H1 (cell line): ENCODE measurements around the gene AGBL4. TPM values are rescaled to one million over a fixed set of nuclear protein-coding genes. Genes with fewer than 3 reads are reported as not detected.

ENCODE experiments used
- CTCF ChIA-PET: fragments of 300-600 bp; sonication (Branson Sonifier 250); formaldehyde crosslinking; loops from one replicate; lab custom pipeline; 2021; ENCODE audit not compliant: partially characterized antibody; lab: Charles Lee
- POLR2A ChIA-PET: fragments of 300-600 bp; sonication (Branson Sonifier 250); formaldehyde crosslinking; loops from one replicate; lab custom pipeline; 2021; ENCODE audit warnings: inconsistent platforms; ENCODE audit not compliant: partially characterized antibody; lab: Charles Lee
- DNase-seq, 2 experiments: peaks; one replicate each; pipeline versions ENCODE4 v3.0.0 to v3.0.0-alpha.2; 2010 to 2022; ENCODE audit warnings: low spot score in 2 of 2, low read depth in 1 of 2, mixed read lengths in 1 of 2
- FAIRE-seq: peaks from 2 replicates; lab custom pipeline; 2011; peaks lifted over from hg19 to GRCh38; lab: Jason Lieb, UNC
- H2AFZ ChIP-seq: 2 replicates; pipeline ENCODE4 v1.8.1; 2012; ENCODE audit warnings: low read length, inconsistent platforms
- H2AK5ac ChIP-seq: 2 replicates; pipeline ENCODE4 v1.6.1; 2013; ENCODE audit warnings: low read depth, low read length
- H2BK120ac ChIP-seq: replicated peaks from 2 replicates; pipeline ENCODE3; 2013; ENCODE audit warnings: low read depth, low read length, inconsistent platforms
- H2BK12ac ChIP-seq: 2 replicates; pipeline ENCODE4 v1.6.1; 2013; ENCODE audit warnings: low read depth, low read length
- H2BK15ac ChIP-seq: 2 replicates; pipeline ENCODE4 v1.6.1; 2013; ENCODE audit warnings: low read length
- H2BK20ac ChIP-seq: 2 replicates; pipeline ENCODE4 v1.6.1; 2013; ENCODE audit warnings: low read length
- H2BK5ac ChIP-seq: 2 replicates; pipeline ENCODE4 v1.6.1; 2013; ENCODE audit warnings: low read depth, low read length
- H3K14ac ChIP-seq: 2 replicates; pipeline ENCODE4 v1.6.1; 2013; ENCODE audit warnings: inconsistent platforms; ENCODE audit not compliant: insufficient read length
- H3K18ac ChIP-seq: 2 replicates; pipeline ENCODE4 v1.6.1; 2013; ENCODE audit warnings: low read length; ENCODE audit errors: extremely low read depth
- H3K23ac ChIP-seq: 2 replicates; pipeline ENCODE4 v1.6.1; 2013; ENCODE audit warnings: inconsistent platforms; ENCODE audit not compliant: insufficient read length
- H3K23me2 ChIP-seq: 2 replicates; pipeline ENCODE4 v1.6.1; 2013; ENCODE audit warnings: low read depth, low read length
- H3K27ac ChIP-seq: 2 replicates; pipeline ENCODE4 v1.6.1; 2011; ENCODE audit warnings: low read depth, low read length, inconsistent platforms
- H3K27me3 ChIP-seq, 4 experiments: replicated peaks in 1 of 4; 1 replicate in 1 of 4; 2 replicates in 3 of 4; pipeline versions ENCODE4 v1.6.1 to v1.8.1; 2011 to 2013; ENCODE audit warnings: low read length in 3 of 4, mild to moderate bottlenecking in 3 of 4, inconsistent platforms in 2 of 4, mixed read lengths in 2 of 4, moderate library complexity in 1 of 4; ENCODE audit not compliant: control insufficient read depth in 3 of 4, insufficient read depth in 3 of 4; ENCODE audit errors: extremely low read depth in 1 of 4
- H3K36me3 ChIP-seq, 4 experiments: 2 replicates each; pipeline versions ENCODE4 v1.6.1 to v1.8.1; 2011 to 2013; ENCODE audit warnings: mild to moderate bottlenecking in 4 of 4, low read length in 3 of 4, moderate library complexity in 2 of 4, control low read depth in 1 of 4, inconsistent platforms in 1 of 4; ENCODE audit not compliant: insufficient read depth in 4 of 4, control insufficient read depth in 2 of 4
- H3K4ac ChIP-seq: replicated peaks from 2 replicates; pipeline ENCODE3; 2013; ENCODE audit warnings: low read length, low read depth, mixed read lengths, inconsistent platforms; ENCODE audit not compliant: insufficient read length
- H3K4me1 ChIP-seq, 4 experiments: replicated peaks in 1 of 4; 1 replicate in 1 of 4; 2 replicates in 3 of 4; pipeline versions ENCODE4 v1.6.1 to v1.8.1; 2011 to 2013; ENCODE audit warnings: low read length in 3 of 4, inconsistent platforms in 2 of 4, mixed read lengths in 1 of 4; ENCODE audit not compliant: insufficient read depth in 4 of 4, control insufficient read depth in 3 of 4
- H3K4me2 ChIP-seq, 2 experiments: 2 replicates each; pipeline versions ENCODE4 v1.6.1 to v1.8.1; 2011 to 2013; ENCODE audit warnings: low read depth in 2 of 2, low read length in 2 of 2, control low read depth in 1 of 2, inconsistent platforms in 1 of 2, mild to moderate bottlenecking in 1 of 2; ENCODE audit not compliant: insufficient read depth in 1 of 2
- H3K4me3 ChIP-seq, 4 experiments: fragments of 200-600, 300-600 bp in 1 of 4; sonication (generic), shearing (Covaris generic), sonication (Bioruptor Twin) in 1 of 4; 2 replicates each; pipeline versions ENCODE4 v1.5.1 to v1.8.1; 2011 to 2016; ENCODE audit warnings: low read length in 4 of 4, low read depth in 3 of 4, control low read depth in 2 of 4, inconsistent platforms in 2 of 4, mild to moderate bottlenecking in 2 of 4, mixed read lengths in 1 of 4, moderate library complexity in 1 of 4; ENCODE audit not compliant: insufficient read depth in 2 of 4; ENCODE audit errors: extremely low read depth in 1 of 4
- H3K56ac ChIP-seq: replicated peaks from 2 replicates; pipeline ENCODE3; 2013; ENCODE audit warnings: low read depth, mild to moderate bottlenecking, mixed read lengths, low read length, inconsistent platforms; ENCODE audit not compliant: insufficient read length
- H3K79me1 ChIP-seq: 2 replicates; pipeline ENCODE4 v1.6.1; 2013; ENCODE audit warnings: low read depth, low read length, control low read depth
- H3K79me2 ChIP-seq, 2 experiments: 2 replicates each; pipeline versions ENCODE4 v1.6.1 to v1.8.1; 2012 to 2013; ENCODE audit warnings: low read length in 2 of 2, mild to moderate bottlenecking in 2 of 2, inconsistent platforms in 1 of 2; ENCODE audit not compliant: insufficient read depth in 2 of 2, control insufficient read depth in 1 of 2
- H3K9ac ChIP-seq, 4 experiments: replicated peaks in 1 of 4; 1 replicate in 1 of 4; 2 replicates in 3 of 4; pipeline versions ENCODE4 v1.6.1 to v1.8.1; 2011 to 2013; ENCODE audit warnings: low read depth in 3 of 4, low read length in 3 of 4, control low read depth in 2 of 4, mild to moderate bottlenecking in 2 of 4, moderate library complexity in 2 of 4, inconsistent platforms in 1 of 4; ENCODE audit errors: extremely low read depth in 1 of 4
- H3K9me3 ChIP-seq, 2 experiments: 2 replicates each; pipeline versions ENCODE4 v1.6.1 to v1.8.1; 2012 to 2013; ENCODE audit warnings: mild to moderate bottlenecking in 2 of 2, moderate library complexity in 2 of 2, control low read depth in 1 of 2, inconsistent platforms in 1 of 2, low read depth in 1 of 2, low read length in 1 of 2, mixed read lengths in 1 of 2; ENCODE audit not compliant: insufficient read depth in 2 of 2
- H4K20me1 ChIP-seq, 2 experiments: replicated peaks in 1 of 2; 2 replicates each; pipeline versions ENCODE3 to v1.8.1; 2011 to 2013; ENCODE audit warnings: inconsistent platforms in 2 of 2, low read length in 2 of 2, mild to moderate bottlenecking in 1 of 2; ENCODE audit not compliant: insufficient read depth in 2 of 2, control insufficient read depth in 1 of 2
- H4K5ac ChIP-seq: 2 replicates; pipeline ENCODE4 v1.6.1; 2013; ENCODE audit warnings: low read length, low read depth, mixed read lengths, inconsistent platforms; ENCODE audit not compliant: insufficient read length
- H4K8ac ChIP-seq: 2 replicates; pipeline ENCODE4 v1.8.0; 2013; ENCODE audit warnings: mild to moderate bottlenecking, moderate library complexity, low read length, inconsistent platforms; ENCODE audit not compliant: insufficient read depth; ENCODE audit errors: extremely low read depth
- H4K91ac ChIP-seq: replicated peaks from 2 replicates; pipeline ENCODE3; 2013; ENCODE audit warnings: low read length, mixed read lengths, inconsistent platforms; ENCODE audit not compliant: insufficient read length
- CHD1 ChIP-seq: IDR thresholded peaks from 2 replicates; pipeline ENCODE4 v1.6.1; 2012; ENCODE audit warnings: low read depth, low read length, improper control_type of control experiment
- SP2 ChIP-seq: IDR thresholded peaks from 2 replicates; pipeline ENCODE4 v1.6.1; 2012; ENCODE audit warnings: mild to moderate bottlenecking, low read length, inconsistent platforms
- TAF1 ChIP-seq: IDR thresholded peaks from 2 replicates; pipeline ENCODE4 v1.6.1; 2011; ENCODE audit warnings: mild to moderate bottlenecking, low read depth, low read length
- WGBS, 2 experiments: shearing (Covaris generic) in 1 of 2; methylation state at CpG; one replicate each; pipeline versions ENCODE4 v1.1.6 to v1.1.7; 2013 to 2015; ENCODE audit warnings: low lambda C conversion rate in 2 of 2, mixed read lengths in 2 of 2, inconsistent platforms in 1 of 2, low coverage in 1 of 2, missing lambda C conversion rate in 1 of 2; ENCODE audit not compliant: insufficient replicate concordance in 2 of 2, insufficient coverage in 1 of 2, insufficient read length in 1 of 2; ENCODE audit errors: extremely low coverage in 1 of 2, missing lambda C conversion rate in 1 of 2; 5-methylcytosine and 5-hydroxymethylcytosine counted together
- polyA plus RNA-seq, 7 experiments: library from polyadenylated mRNA; depleted of rRNA in 3 of 7; stranded (reverse) in 5 of 7; unstranded in 2 of 7; fragments of >200 nt in 5 of 7; fragments of 200-250 nt in 2 of 7; gene quantifications; 1 replicate in 5 of 7; 2 replicates in 1 of 7; 4 replicates in 1 of 7; pipeline versions ENCODE4 v1.2.1 to v1.2.3, GENCODE V29; 2011 to 2013; ENCODE audit warnings: missing spikeins in 2 of 7, mixed read lengths in 2 of 7
- total RNA-seq: library from RNA; stranded (reverse); fragmentation: NEBNext Ultra II Directional; extraction: Animal tissue kit (Norgen Biotek cat#: 25700); gene quantifications from 2 replicates; pipeline ENCODE4 v1.2.1, GENCODE V29; 2021
- TF ChIP-seq, protein P1 (sequence below): IDR thresholded peaks from 2 replicates; pipeline ENCODE4 v1.6.1; 2012; ENCODE audit warnings: low read length, inconsistent platforms

Gene AGBL4
- total and polyA plus RNA-seq, 2 of the 8 experiments (the other 6 are each of a cell fraction or from before 2014, with no cell fraction given) = 0.41 to 0.45 TPM

DNA sequence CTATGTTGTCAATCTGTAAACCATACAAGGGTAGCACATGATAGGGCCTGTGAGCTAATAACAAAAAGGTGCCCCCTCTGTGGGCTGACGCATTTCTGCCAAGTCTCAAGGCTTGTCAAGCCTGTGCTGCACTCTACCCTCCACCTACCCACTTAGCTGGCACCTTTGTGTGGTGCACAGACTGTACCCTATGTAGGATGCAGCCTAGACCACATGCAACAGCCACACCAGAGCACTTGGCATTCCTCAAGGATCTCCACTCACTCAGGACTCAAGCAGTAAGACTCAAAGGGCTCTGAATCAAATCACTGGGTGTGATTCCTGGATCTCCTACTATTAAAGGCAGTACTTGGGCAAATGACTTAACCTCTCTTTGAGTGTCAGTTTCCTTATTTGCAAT, 1380.6 kb downstream of the AGBL4 start:
- Histone ChIP-seq H4K91ac (no peak overlapping the region), H3K4me3 (no peak overlapping the region)
- TF ChIP-seq SP2 = no peak
- TF ChIP-seq, protein P1, sequence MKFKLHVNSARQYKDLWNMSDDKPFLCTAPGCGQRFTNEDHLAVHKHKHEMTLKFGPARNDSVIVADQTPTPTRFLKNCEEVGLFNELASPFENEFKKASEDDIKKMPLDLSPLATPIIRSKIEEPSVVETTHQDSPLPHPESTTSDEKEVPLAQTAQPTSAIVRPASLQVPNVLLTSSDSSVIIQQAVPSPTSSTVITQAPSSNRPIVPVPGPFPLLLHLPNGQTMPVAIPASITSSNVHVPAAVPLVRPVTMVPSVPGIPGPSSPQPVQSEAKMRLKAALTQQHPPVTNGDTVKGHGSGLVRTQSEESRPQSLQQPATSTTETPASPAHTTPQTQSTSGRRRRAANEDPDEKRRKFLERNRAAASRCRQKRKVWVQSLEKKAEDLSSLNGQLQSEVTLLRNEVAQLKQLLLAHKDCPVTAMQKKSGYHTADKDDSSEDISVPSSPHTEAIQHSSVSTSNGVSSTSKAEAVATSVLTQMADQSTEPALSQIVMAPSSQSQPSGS = no peak
- TF ChIP-seq TAF1 = no peak
- TF ChIP-seq CHD1 = no peak
- TF ChIP-seq, all 59 proteins: peak for 0
- no peaks in the 10 kb centered on the region for H3K9me3 ChIP-seq
- POLR2A ChIA-PET = no interaction called here
- H3K18ac ChIP-seq = no peak overlapping the region
- no peak overlapping the region for H3K4ac ChIP-seq
- no peak overlapping the region for H4K5ac ChIP-seq
- no peak overlapping the region for H3K4me2 ChIP-seq
- H2AK5ac ChIP-seq = no peak overlapping the region
- H2BK15ac ChIP-seq = no peak overlapping the region
- H3K79me1 ChIP-seq = no peaks in the 10 kb centered on the region
- H2BK12ac ChIP-seq = no peak overlapping the region
- H2BK20ac ChIP-seq = no peak overlapping the region
- H3K4me1 ChIP-seq = peaks cover 0 to 4% (median 2%) of the 10 kb centered on the region in 4 experiments; a peak in 2 of 7 replicates
- 94% methylated on average over 1 of the region's 1 CpG; no CpG with 5 or more reads in 1 of the 2 experiments for WGBS, 2 experiments
- H2AFZ ChIP-seq = no peak overlapping the region
- H3K14ac ChIP-seq = no peak overlapping the region
- H3K9ac ChIP-seq = no peak overlapping the region
- H3K27me3 ChIP-seq = no peaks in the 10 kb centered on the region
- no peak overlapping the region for H2BK120ac ChIP-seq
- no peaks in the 10 kb centered on the region for H3K36me3 ChIP-seq
- H3K23ac ChIP-seq = no peak overlapping the region
- no peak overlapping the region for H3K27ac ChIP-seq
- no peak for FAIRE-seq
- no peak overlapping the region for H4K8ac ChIP-seq
- DNase-seq = no peak
- CTCF ChIA-PET = interaction anchor here (0.6 to 2.9 kb wide), 6 partner anchors 8 to 149 kb away, joined by 3 to 15 read pairs (median 3); no protein-coding TSS in a partner anchor
- H3K79me2 ChIP-seq = no peaks in the 10 kb centered on the region
- no peak overlapping the region for H2BK5ac ChIP-seq
- H3K23me2 ChIP-seq = no peaks in the 10 kb centered on the region
- H3K56ac ChIP-seq = no peak overlapping the region
- no peaks in the 10 kb centered on the region for H4K20me1 ChIP-seq
